GM06990 (cell line): ENCODE data around the gene GPBAR1.
A peak's percentile ranks its signal among the peaks of the same experiment; 100 is the strongest.

Source experiments
- DNase-seq: peaks from one replicate; pipeline ENCODE4 v3.0.0-alpha.2; 2011; ENCODE audit not compliant: insufficient read length; ENCODE audit errors: extremely low read depth
- H3K27me3 ChIP-seq: replicated peaks from 2 replicates; pipeline ENCODE4 v1.6.0; 2011; ENCODE audit warnings: low read length; ENCODE audit not compliant: control insufficient read depth, insufficient read depth
- H3K36me3 ChIP-seq: 2 replicates; pipeline ENCODE4 v1.5.1; 2011; ENCODE audit warnings: low read length; ENCODE audit not compliant: control insufficient read depth, insufficient read depth
- H3K4me3 ChIP-seq: replicated peaks from 2 replicates; pipeline ENCODE4 v1.5.1; 2011; ENCODE audit warnings: low read depth, mild to moderate bottlenecking, control low read depth, low read length
- TF ChIP-seq, protein P1 (sequence below): IDR thresholded peaks from 2 replicates; pipeline ENCODE4 v1.5.1; 2011; ENCODE audit warnings: low read length, control low read depth, mild to moderate bottlenecking, inconsistent platforms; ENCODE audit not compliant: insufficient read depth, poor library complexity, severe bottlenecking

The GPBAR1 gene

DNA sequence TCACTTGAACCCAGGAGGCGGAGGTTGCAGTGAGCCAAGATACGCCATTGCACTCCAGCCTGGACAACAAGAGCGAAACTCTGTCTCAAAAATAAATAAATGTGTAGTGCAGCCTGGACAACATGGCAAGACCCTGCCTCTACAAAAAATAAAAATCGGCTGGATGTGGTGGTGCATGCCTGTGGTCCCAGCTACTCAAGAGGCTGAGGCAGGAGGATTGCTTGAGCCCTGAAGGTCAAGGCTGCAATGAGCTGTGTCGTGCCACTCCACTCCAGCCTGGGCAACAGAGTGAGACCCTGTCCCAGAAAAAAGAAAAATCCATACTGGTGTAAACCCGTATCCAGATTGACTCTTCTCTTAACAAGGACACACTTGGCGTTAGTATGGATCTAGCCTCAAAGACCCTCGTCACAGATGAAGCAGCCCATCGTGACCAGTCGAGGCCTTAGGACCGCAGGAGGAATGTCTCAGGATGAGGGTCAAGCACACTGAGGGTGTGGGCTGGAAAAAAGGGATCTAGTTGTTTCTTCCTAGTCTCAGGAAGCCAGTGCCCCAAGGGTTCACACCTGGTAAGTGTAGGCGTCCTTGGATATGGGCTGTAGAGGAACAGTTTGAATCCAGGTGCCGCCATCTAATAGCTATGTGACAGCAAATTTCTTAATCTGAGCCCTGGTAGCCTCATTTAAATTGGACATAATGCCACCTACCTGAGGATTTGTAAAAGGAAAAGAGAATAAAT lies 4.0 kb upstream of the GPBAR1 start:
- Histone ChIP-seq H3K36me3 (peaks cover 27% of the 10 kb centered on the region), H3K27me3 (no peaks in the 10 kb centered on the region), H3K4me3 (no peak overlapping the region)
- no peak for DNase-seq
- TF ChIP-seq, protein P1, sequence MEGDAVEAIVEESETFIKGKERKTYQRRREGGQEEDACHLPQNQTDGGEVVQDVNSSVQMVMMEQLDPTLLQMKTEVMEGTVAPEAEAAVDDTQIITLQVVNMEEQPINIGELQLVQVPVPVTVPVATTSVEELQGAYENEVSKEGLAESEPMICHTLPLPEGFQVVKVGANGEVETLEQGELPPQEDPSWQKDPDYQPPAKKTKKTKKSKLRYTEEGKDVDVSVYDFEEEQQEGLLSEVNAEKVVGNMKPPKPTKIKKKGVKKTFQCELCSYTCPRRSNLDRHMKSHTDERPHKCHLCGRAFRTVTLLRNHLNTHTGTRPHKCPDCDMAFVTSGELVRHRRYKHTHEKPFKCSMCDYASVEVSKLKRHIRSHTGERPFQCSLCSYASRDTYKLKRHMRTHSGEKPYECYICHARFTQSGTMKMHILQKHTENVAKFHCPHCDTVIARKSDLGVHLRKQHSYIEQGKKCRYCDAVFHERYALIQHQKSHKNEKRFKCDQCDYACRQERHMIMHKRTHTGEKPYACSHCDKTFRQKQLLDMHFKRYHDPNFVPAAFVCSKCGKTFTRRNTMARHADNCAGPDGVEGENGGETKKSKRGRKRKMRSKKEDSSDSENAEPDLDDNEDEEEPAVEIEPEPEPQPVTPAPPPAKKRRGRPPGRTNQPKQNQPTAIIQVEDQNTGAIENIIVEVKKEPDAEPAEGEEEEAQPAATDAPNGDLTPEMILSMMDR = no peak

DNA sequence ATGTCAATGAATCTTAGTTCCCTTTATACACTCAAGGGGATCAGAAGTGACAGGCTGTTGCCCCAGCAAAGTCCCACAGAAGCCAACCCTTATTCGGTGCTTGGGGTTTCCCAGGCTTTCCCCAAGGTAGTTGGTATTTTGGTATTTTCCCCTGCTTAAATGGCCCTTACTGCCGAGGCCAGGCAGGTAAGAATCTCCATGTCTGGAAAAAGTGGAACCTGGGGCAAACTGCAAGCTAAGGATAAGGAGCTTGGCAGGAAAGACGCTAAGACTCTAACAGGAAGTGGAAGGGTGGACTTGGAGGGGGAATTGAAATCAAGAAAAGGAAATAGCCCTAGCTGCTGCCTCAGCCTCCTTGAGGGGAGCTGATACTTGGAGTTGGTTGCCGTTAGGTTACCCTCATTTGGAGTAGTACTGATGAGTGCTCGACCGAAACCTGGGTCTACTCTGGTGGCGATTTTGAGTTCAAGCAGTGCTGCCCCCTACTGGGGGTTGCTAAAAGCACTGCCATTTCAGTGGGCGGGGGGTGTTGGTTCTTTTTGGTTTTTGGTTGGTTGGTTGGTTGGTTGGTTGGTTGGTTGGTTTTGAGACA lies 3.3 kb upstream of the GPBAR1 start:
- Histone ChIP-seq H3K27me3 (no peaks in the 10 kb centered on the region), H3K36me3 (peaks cover 22% of the 10 kb centered on the region), H3K4me3 (no peak overlapping the region)
- peak; percentile 54 for DNase-seq
- TF ChIP-seq, protein P1 = peak; percentile 76

- no peaks in the 10 kb centered on the region for H3K27me3 ChIP-seq
- H3K4me3 ChIP-seq = no peak overlapping the region
- H3K36me3 ChIP-seq = peaks cover 21% of the 10 kb centered on the region
- no peak for DNase-seq
- TF ChIP-seq, protein P1 = no peak
Measured at GRCh38 chr2:218259099-218259961, 1.5 kb upstream of the GPBAR1 start.

DNA sequence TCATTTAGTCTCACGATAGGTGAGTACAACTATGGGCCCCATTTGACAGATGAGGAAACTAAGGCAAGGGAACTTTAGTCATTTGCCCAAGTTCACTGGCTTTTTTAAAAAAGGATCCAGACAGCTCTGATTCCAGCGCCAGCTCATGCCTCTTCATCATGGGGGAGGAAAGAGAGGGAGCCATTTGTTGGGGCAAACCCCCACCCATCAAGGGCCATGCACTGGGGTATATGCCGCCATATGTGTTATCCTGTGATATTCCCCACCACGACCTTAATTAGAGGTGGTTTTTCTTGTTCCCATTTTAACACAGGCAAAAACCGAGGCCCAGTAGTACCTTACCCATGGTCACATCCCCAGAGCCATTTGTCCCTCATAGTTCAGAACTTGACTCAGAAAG lies 649 bp upstream of the GPBAR1 start:
- H3K4me3 ChIP-seq = no peak overlapping the region
- TF ChIP-seq, protein P1 = no peak
- DNase-seq = no peak
- peaks cover 23% of the 10 kb centered on the region for H3K36me3 ChIP-seq
- H3K27me3 ChIP-seq = no peaks in the 10 kb centered on the region

DNA sequence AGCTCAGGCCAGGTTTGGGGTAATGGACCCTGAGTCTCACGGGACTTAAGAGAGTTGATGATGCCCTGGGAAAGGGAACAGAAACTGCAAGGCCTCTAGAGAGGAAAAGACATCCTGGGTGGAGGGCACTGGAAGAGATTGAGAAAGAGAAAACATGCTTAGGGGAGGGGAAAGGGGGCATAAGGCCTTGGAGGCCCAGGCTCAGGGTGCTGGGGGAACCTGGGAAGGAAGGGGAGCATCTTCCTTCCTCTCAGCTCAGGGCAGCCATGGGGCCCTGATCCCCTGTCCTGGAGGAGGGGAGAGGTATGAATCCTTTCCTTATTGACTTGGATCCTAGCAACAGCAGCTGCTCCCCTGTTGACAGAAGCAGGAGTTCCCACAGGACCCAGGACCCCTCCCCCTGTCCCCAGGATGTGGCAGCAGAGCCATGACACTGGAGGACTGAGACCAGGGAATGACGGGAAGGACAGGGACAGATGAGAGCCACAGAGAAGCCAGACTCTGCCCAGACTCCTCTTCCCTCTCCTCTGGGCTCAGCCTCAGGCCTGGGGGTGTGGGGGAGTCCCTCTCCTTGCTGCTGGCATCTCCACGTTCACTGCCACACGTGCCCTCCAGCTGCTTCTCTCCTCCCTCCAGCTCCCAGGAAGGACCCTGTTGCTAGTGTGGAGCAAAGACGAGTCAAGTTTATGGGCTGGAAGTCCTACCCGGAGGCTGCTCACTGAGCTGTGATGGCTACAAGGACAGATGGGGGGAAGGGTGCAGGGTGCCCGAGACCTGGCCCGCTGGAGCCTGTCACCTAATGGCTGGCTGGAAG lies 815 bp downstream of the GPBAR1 start:
- no peak for DNase-seq
- peaks cover 28% of the 10 kb centered on the region for H3K36me3 ChIP-seq
- H3K4me3 ChIP-seq = no peak overlapping the region
- TF ChIP-seq, protein P1 = no peak
- no peaks in the 10 kb centered on the region for H3K27me3 ChIP-seq
